Dedifferentiated amniotic fluid mesenchymal stem cell (primary cell): ENCODE data around the gene PPP4C.
"Not testable (repeated sequence)": the region's sequence is repeated elsewhere in the genome, so short reads cannot be mapped to it uniquely, and the experiment has no call there.

Source experiments
- DNase-seq: peaks from one replicate; pipeline ENCODE4 v3.0.0-alpha.2; 2016; ENCODE audit errors: extremely low spot score

PPP4C gene

DNA sequence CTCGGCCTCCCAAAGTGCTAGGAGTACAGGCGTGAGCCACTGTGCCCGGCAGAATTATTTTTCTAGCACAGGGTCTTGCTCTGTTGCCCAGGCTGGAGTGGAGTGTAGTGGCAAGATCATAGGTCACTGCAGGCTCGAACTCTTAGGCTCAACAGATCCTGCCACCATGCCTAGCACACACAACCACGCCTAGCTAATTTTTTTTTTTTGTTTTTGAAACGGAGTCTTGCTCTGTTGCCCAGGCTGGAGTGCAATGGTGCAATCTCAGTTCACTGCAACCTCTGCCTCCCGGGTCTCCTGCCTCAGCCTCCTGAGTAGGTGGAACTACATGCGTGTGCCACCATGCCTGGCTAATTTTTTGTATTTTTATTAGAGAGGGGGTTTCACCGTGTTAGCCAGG, 49.9 kb downstream of the PPP4C start:
- DNase-seq, result not testable (repeated sequence)

DNA sequence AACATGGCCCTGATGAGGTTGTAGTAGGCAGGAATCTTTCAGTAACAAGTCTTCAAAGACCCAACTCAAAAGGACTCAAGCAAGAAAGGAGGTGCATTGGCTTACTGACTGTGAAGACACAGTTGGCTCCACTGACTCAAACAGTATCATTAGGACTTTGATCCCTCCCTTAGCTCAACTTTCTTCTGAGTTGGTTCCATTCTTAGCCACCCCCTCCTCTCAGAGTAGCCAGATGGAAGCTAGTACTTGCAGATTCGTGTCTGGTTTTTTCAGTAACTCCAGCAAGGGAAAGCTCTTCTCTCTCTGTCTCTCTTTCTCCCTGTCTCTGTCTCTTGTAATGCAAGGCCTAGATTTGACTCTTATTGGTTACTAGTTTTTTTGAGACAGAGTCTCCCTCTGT, 52.2 kb downstream of the PPP4C start:
- no peak for DNase-seq

DNA sequence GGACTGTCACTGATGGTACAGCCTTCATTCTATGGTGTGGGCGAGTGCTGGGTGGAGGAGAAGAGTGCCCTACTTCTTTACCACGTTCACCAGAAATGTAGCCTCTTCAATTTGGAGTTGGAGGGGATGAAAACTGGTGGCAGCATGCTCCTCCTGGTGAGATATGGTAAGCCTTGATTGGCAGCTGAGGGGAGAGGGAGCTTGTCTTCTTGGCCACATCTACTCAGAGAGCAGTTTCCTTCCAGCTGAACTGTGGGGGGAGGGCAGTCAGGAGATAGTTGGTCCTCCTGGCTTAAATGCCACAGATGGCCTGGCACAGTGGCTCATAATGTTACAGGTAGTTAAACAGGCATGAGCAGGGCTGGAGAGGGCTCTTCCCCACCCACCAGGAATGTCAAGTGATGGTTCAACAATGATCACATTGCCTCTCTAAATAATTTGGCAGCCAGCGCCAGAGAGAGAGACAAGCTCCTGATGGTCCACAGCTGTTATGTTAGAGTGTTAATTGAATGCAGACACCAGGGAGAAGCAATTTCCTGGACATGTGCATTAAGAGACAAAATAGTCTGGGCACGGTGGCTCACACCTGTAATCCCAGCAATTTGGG, 56.2 kb downstream of the PPP4C start:
- no peak for DNase-seq

DNA sequence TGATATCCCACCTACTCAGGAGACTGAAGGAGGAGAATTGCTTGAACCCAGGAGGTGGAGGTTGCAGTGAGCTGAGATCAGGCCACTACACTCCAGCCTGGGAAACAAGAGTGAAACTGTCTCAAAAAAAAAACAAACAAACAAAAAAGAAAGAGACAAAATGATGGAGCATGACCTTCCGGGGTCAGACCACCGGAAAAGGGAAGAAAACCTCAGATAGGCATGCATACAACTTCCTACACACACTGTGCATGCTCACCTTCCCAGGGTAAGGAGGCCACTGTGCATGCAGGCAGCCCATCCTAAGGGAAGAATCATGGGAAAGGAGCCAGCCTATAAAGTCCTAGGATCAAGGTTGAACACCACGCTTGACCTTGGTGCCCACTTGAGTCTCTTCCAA, 56.8 kb downstream of the PPP4C start:
- no peak for DNase-seq
